Progenitor cell of endocrine pancreas (in vitro differentiated cells): ENCODE measurements around the gene SGCD. TPM values are rescaled to one million over a fixed set of nuclear protein-coding genes. Genes with fewer than 3 reads are reported as not detected.

ENCODE experiments used
- DNase-seq: peaks from one replicate; pipeline ENCODE4 v3.0.0; 2021; ENCODE audit warnings: low spot score; ENCODE audit not compliant: unreplicated experiment
- H3K27ac Mint-ChIP-seq: 2 replicates; pipeline ENCODE4 v1.8.0; 2021; ENCODE audit warnings: mild to moderate bottlenecking, moderate library complexity, mixed read lengths
- H3K27me3 Mint-ChIP-seq: 2 replicates; pipeline ENCODE4 v1.8.0; 2021; ENCODE audit warnings: mixed read lengths
- H3K36me3 Mint-ChIP-seq: 2 replicates; pipeline ENCODE4 v1.8.0; 2022; ENCODE audit warnings: mixed read lengths; ENCODE audit not compliant: insufficient read depth
- H3K4me1 Mint-ChIP-seq: 2 replicates; pipeline ENCODE4 v1.8.0; 2021; ENCODE audit warnings: low read depth, mixed read lengths
- H3K4me3 Mint-ChIP-seq: 2 replicates; pipeline ENCODE4 v1.8.0; 2021; ENCODE audit warnings: low read depth, mild to moderate bottlenecking, moderate library complexity, mixed read lengths
- H3K9me3 Mint-ChIP-seq: 2 replicates; pipeline ENCODE4 v1.8.0; 2021; ENCODE audit warnings: low read depth, mixed read lengths
- CTCF ChIP-seq: fragments of 200-600 bp; sonication (generic); IDR thresholded peaks from one replicate; pipeline ENCODE4 v1.5.0; 2021; ENCODE audit warnings: antibody characterized with exemption, mild to moderate bottlenecking; ENCODE audit not compliant: unreplicated experiment
- total RNA-seq: library from RNA; stranded (reverse); gene quantifications from 2 replicates; pipeline ENCODE4 v1.2.1, GENCODE V29; 2021

SGCD gene
- total RNA-seq, 1 donor from 2014 or later = 5.9 TPM

GRCh38 chr5:156707750-156708149, 380.8 kb downstream of the SGCD start:
- Mint-ChIP-seq H3K27ac (no peak overlapping the region), H3K9me3 (peaks cover 3% of the 10 kb centered on the region), H3K4me3 (no peak overlapping the region), H3K4me1 (peaks cover 16% of the 10 kb centered on the region), H3K36me3 (no peaks in the 10 kb centered on the region), H3K27me3 (no peaks in the 10 kb centered on the region)
- TF ChIP-seq CTCF = no peak
- DNase-seq = no peak

GRCh38 chr5:156715287-156715686, 388.3 kb downstream of the SGCD start:
- Mint-ChIP-seq H3K27me3 (peaks cover 5% of the 10 kb centered on the region), H3K9me3 (peaks cover 2% of the 10 kb centered on the region), H3K27ac (no peak overlapping the region), H3K36me3 (no peaks in the 10 kb centered on the region), H3K4me1 (peaks cover 43% of the 10 kb centered on the region), H3K4me3 (no peak overlapping the region)
- no peak for DNase-seq
- TF ChIP-seq CTCF = no peak

GRCh38 chr5:156716591-156717380, 389.8 kb downstream of the SGCD start:
- H3K36me3 Mint-ChIP-seq = no peaks in the 10 kb centered on the region
- H3K4me3 Mint-ChIP-seq = no peak overlapping the region
- no peak for TF ChIP-seq CTCF
- no peak overlapping the region for H3K27ac Mint-ChIP-seq
- H3K27me3 Mint-ChIP-seq = peaks cover 5% of the 10 kb centered on the region
- no peaks in the 10 kb centered on the region for H3K9me3 Mint-ChIP-seq
- peaks cover 43% of the 10 kb centered on the region for H3K4me1 Mint-ChIP-seq
- no peak for DNase-seq

- DNase-seq = no peak
- Mint-ChIP-seq H3K4me3 (no peak overlapping the region), H3K27me3 (peaks cover 5% of the 10 kb centered on the region), H3K27ac (no peak overlapping the region), H3K9me3 (no peaks in the 10 kb centered on the region), H3K36me3 (no peaks in the 10 kb centered on the region), H3K4me1 (peaks cover 25% of the 10 kb centered on the region)
- TF ChIP-seq CTCF = no peak
Observed at GRCh38 chr5:156718985-156719384, 392.0 kb downstream of the SGCD start.

- no peaks in the 10 kb centered on the region for H3K9me3 Mint-ChIP-seq
- H3K36me3 Mint-ChIP-seq = no peaks in the 10 kb centered on the region
- H3K4me1 Mint-ChIP-seq = peaks cover 6% of the 10 kb centered on the region
- H3K27me3 Mint-ChIP-seq = peaks cover 5% of the 10 kb centered on the region
- H3K27ac Mint-ChIP-seq = no peak overlapping the region
- DNase-seq = no peak
- no peak overlapping the region for H3K4me3 Mint-ChIP-seq
- TF ChIP-seq CTCF = no peak
Observed at GRCh38 chr5:156722358-156722757, 395.4 kb downstream of the SGCD start.
